Loucy (cell line): ENCODE results near the gene QRSL1.

ENCODE experiments used
- H2AFZ ChIP-seq: fragments of 200-600 bp; sonication (generic); 2 replicates; pipeline ENCODE4 v1.6.0; 2016; ENCODE audit warnings: antibody characterized with exemption, mild to moderate bottlenecking, low read length, moderate library complexity
- H3F3A ChIP-seq: fragments of 200-600 bp; 2 replicates; pipeline ENCODE4 v1.6.0; 2016; ENCODE audit warnings: antibody characterized with exemption, low read depth, mild to moderate bottlenecking
- H3K27me3 ChIP-seq: fragments of 200-600 bp; sonication (generic); 2 replicates; pipeline ENCODE4 v1.6.1; 2014; ENCODE audit warnings: low read length, mild to moderate bottlenecking; ENCODE audit not compliant: insufficient read depth, poor library complexity, severe bottlenecking
- H3K36me3 ChIP-seq: fragments of 200-600 bp; sonication (generic); 2 replicates; pipeline ENCODE4 v1.6.1; 2016; ENCODE audit warnings: low read length; ENCODE audit not compliant: insufficient read depth
- H3K4me1 ChIP-seq: fragments of 200-600 bp; sonication (generic); 2 replicates; pipeline ENCODE4 v1.5.1; 2014; ENCODE audit warnings: low read length, mild to moderate bottlenecking; ENCODE audit not compliant: insufficient read depth, poor library complexity, severe bottlenecking
- H3K4me2 ChIP-seq: fragments of 200-600 bp; sonication (generic); 2 replicates; pipeline ENCODE4 v1.6.0; 2014; ENCODE audit warnings: antibody characterized with exemption, low read length, low read depth, mild to moderate bottlenecking; ENCODE audit not compliant: poor library complexity, severe bottlenecking
- H3K4me3 ChIP-seq: fragments of 200-600 bp; sonication (generic); 2 replicates; pipeline ENCODE4 v1.5.1; 2014; ENCODE audit warnings: low read length, mild to moderate bottlenecking, mixed read lengths; ENCODE audit not compliant: poor library complexity, severe bottlenecking
- H3K79me2 ChIP-seq: fragments of 200-600 bp; sonication (generic); 2 replicates; pipeline ENCODE4 v1.6.1; 2014; ENCODE audit warnings: low read length; ENCODE audit not compliant: insufficient read depth
- H3K9ac ChIP-seq: fragments of 200-600 bp; sonication (generic); 2 replicates; pipeline ENCODE4 v1.6.0; 2014; ENCODE audit warnings: mild to moderate bottlenecking, low read depth, low read length, moderate library complexity; ENCODE audit not compliant: poor library complexity, severe bottlenecking
- H3K9me2 ChIP-seq: fragments of 200-600 bp; sonication (generic); replicated peaks from 2 replicates; pipeline ENCODE4 v1.6.1; 2016; ENCODE audit warnings: low read depth, low read length, mixed read lengths
- H3K9me3 ChIP-seq: fragments of 200-600 bp; sonication (generic); 2 replicates; pipeline ENCODE4 v1.6.1; 2014; ENCODE audit warnings: mild to moderate bottlenecking, antibody characterized with exemption, low read length, low read depth; ENCODE audit not compliant: insufficient read depth
- H4K20me1 ChIP-seq: fragments of 200-600 bp; sonication (generic); 2 replicates; pipeline ENCODE4 v1.6.0; 2014; ENCODE audit warnings: antibody characterized with exemption, low read length, mild to moderate bottlenecking; ENCODE audit not compliant: insufficient read depth, poor library complexity, severe bottlenecking
- CTCF ChIP-seq: fragments of 200-600 bp; sonication (generic); conservative IDR thresholded peaks from 2 replicates; pipeline ENCODE4 v1.5.1; 2014; ENCODE audit warnings: mild to moderate bottlenecking, antibody characterized with exemption, low read length
- EZH2phosphoT487 ChIP-seq: fragments of 200-600 bp; IDR thresholded peaks from 2 replicates; pipeline ENCODE4 v1.6.1; 2018; ENCODE audit warnings: antibody characterized with exemption, mild to moderate bottlenecking, moderate library complexity, borderline replicate concordance

QRSL1 gene

GRCh38 chr6:106631346-106631745, 2.0 kb downstream of the QRSL1 start:
- no peak for TF ChIP-seq CTCF
- no peak for TF ChIP-seq EZH2phosphoT487
- Histone ChIP-seq H3K4me2 (peak overlapping the region; percentile 32), H3K79me2 (peaks cover 76% of the 10 kb centered on the region)

GRCh38 chr6:106634565-106634964, 5.2 kb downstream of the QRSL1 start:
- Histone ChIP-seq H3K79me2 (peaks cover 80% of the 10 kb centered on the region), H3K9ac (no peak overlapping the region), H3K9me3 (no peaks in the 10 kb centered on the region), H3K4me3 (no peak overlapping the region), H3K4me1 (peaks cover 27% of the 10 kb centered on the region), H3K36me3 (no peaks in the 10 kb centered on the region), H2AFZ (no peak overlapping the region), H3K9me2 (no peaks in the 10 kb centered on the region), H4K20me1 (peaks cover 4% of the 10 kb centered on the region), H3K27me3 (no peaks in the 10 kb centered on the region), H3K4me2 (no peak overlapping the region), H3F3A (no peaks in the 10 kb centered on the region)
- TF ChIP-seq EZH2phosphoT487 (no peak), CTCF (no peak)

More at GRCh38 chr6:106631346-106631745, 2.0 kb downstream of the QRSL1 start:
- no peaks in the 10 kb centered on the region for H3K9me2 ChIP-seq
- no peak overlapping the region for H3K4me3 ChIP-seq
- H4K20me1 ChIP-seq, result no peaks in the 10 kb centered on the region
- no peak overlapping the region for H3K9ac ChIP-seq
- H3F3A ChIP-seq, result no peaks in the 10 kb centered on the region
- H3K4me1 ChIP-seq, result peaks cover 14% of the 10 kb centered on the region
- no peaks in the 10 kb centered on the region for H3K36me3 ChIP-seq
- no peak overlapping the region for H2AFZ ChIP-seq
- H3K9me3 ChIP-seq, result no peaks in the 10 kb centered on the region
- H3K27me3 ChIP-seq, result no peaks in the 10 kb centered on the region

GRCh38 chr6:106637051-106637716, 7.8 kb downstream of the QRSL1 start:
- peaks cover 22% of the 10 kb centered on the region for H3K4me1 ChIP-seq
- H4K20me1 ChIP-seq, result peaks cover 4% of the 10 kb centered on the region
- H2AFZ ChIP-seq, result no peak overlapping the region
- TF ChIP-seq EZH2phosphoT487 (no peak), CTCF (no peak)
- peaks cover 12% of the 10 kb centered on the region; the same call in 1 of the 2 replicates for H3K36me3 ChIP-seq
- H3K4me2 ChIP-seq, result peak overlapping the region; percentile 70
- H3K9ac ChIP-seq, result no peak overlapping the region
- H3K4me3 ChIP-seq, result peak overlapping the region; percentile 39
- no peaks in the 10 kb centered on the region for H3K27me3 ChIP-seq
- H3K9me3 ChIP-seq, result no peaks in the 10 kb centered on the region
- H3F3A ChIP-seq, result no peaks in the 10 kb centered on the region
- no peaks in the 10 kb centered on the region for H3K9me2 ChIP-seq
- H3K79me2 ChIP-seq, result peaks cover 62% of the 10 kb centered on the region
